ENCODE results near the gene NOC2L. TPM values are rescaled to one million over a fixed set of nuclear protein-coding genes. Genes with fewer than 3 reads are reported as not detected.

Gene NOC2L
- total RNA-seq, 1 donor from 2014 or later, result 73.9 TPM

DNA sequence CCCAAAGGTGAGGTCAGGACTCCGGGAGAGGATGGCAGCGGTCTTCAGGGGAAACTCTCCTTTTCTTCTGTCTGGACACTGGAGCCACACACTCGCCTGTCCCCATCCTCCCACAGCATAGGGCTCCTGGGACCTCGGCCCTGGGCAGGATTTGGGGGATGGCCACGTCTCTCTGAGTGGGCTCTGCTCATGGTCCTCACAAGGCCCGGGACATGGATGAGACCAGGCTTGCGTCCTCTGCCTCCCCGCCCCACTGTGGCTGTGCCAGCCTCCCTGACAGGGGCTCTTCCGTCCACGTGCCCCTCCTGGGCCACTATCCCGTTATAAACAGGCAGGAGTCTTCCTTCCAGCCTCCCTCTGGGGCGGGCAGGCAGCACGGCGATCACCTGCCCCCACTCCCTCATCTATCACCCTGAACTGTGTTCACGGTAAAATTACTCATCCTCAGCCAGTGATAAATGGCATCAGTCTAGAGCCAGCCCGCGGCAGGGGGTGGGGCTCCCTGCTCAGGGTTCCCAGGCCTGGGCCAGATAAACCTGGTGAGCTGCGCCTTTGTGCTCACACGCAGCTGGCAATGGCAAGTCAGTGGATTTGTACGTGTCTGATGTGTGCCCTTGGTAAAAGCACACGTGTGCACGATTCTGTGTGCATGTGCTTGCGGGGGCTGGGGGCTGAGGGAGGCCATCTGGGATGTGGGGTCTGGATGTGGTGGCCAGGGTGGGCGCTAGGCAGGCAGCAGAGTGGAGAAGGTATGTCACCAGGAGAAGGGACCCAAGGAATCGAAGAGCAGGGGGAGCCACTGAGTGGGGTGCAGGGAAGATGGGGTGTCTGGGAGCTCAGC, 48.0 kb downstream of the NOC2L start:
- H3K4me3 ChIP-seq (ENCODE audit: low read depth, low read length), result no peak overlapping the region
- TF ChIP-seq, protein P1, sequence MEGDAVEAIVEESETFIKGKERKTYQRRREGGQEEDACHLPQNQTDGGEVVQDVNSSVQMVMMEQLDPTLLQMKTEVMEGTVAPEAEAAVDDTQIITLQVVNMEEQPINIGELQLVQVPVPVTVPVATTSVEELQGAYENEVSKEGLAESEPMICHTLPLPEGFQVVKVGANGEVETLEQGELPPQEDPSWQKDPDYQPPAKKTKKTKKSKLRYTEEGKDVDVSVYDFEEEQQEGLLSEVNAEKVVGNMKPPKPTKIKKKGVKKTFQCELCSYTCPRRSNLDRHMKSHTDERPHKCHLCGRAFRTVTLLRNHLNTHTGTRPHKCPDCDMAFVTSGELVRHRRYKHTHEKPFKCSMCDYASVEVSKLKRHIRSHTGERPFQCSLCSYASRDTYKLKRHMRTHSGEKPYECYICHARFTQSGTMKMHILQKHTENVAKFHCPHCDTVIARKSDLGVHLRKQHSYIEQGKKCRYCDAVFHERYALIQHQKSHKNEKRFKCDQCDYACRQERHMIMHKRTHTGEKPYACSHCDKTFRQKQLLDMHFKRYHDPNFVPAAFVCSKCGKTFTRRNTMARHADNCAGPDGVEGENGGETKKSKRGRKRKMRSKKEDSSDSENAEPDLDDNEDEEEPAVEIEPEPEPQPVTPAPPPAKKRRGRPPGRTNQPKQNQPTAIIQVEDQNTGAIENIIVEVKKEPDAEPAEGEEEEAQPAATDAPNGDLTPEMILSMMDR (conservative IDR thresholded peaks at IDR 0.05; ENCODE audit: low read depth, low read length), result no peak
- DNase-seq (ENCODE audit: low read depth), result no peak

GRCh38 chr1:910311-910880, 48.7 kb downstream of the NOC2L start:
- H3K4me3 ChIP-seq (ENCODE audit: low read depth, low read length), result no peak overlapping the region
- TF ChIP-seq, protein P1 (conservative IDR thresholded peaks at IDR 0.05; ENCODE audit: low read depth, low read length), result no peak
- no peak for DNase-seq (ENCODE audit: low read depth)

DNA sequence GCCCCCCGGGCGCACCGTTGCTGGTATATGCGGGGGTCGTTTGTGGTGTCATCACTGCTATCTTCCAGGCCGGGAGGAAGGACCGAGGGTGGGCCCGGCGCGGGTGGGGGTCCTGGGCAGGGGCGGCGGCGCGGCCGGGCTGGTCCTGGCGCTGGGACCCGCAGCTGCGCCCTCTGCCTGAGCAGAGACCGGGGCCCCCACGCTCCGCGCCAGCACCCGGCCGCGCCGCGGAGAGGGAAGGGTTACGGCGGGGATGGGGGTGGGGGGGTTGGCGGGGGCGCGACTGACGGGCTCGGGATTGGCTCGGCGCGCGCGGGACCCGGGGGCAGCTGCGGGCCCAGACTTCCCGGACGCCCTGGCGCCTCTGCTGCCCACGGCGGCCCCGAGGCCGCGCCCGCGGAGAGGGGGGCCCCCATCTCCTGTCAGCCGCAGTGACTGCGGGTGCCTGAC, 49.2 kb downstream of the NOC2L start:
- no peak for DNase-seq (ENCODE audit: low read depth)
- no peak overlapping the region for H3K4me3 ChIP-seq (ENCODE audit: low read depth, low read length)
- TF ChIP-seq, protein P1 (conservative IDR thresholded peaks at IDR 0.05; ENCODE audit: low read depth, low read length), result no peak

DNA sequence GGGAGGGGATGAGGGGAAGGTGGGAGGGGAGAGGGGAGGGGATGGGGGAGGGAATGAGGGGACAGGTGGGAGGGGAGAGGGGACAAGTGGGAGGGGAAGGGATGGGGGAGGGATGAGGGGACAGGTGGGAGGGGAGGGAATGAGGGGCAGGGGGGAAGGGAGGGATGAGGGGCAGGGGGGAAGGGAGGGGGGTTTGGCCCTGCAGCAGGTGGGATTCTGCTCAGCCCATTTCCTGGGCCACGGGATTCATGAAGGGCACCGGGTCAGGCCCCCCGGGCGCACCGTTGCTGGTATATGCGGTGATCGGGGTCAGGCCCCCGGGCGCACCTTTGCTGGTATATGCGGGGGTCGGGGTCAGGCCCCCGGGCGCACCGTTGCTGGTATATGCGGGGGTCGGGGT, 50.4 kb downstream of the NOC2L start:
- DNase-seq (ENCODE audit: low read depth), result no peak
- H3K4me3 ChIP-seq (ENCODE audit: low read depth, low read length), result no peak overlapping the region
- TF ChIP-seq, protein P1 (conservative IDR thresholded peaks at IDR 0.05; ENCODE audit: low read depth, low read length), result no peak

DNA sequence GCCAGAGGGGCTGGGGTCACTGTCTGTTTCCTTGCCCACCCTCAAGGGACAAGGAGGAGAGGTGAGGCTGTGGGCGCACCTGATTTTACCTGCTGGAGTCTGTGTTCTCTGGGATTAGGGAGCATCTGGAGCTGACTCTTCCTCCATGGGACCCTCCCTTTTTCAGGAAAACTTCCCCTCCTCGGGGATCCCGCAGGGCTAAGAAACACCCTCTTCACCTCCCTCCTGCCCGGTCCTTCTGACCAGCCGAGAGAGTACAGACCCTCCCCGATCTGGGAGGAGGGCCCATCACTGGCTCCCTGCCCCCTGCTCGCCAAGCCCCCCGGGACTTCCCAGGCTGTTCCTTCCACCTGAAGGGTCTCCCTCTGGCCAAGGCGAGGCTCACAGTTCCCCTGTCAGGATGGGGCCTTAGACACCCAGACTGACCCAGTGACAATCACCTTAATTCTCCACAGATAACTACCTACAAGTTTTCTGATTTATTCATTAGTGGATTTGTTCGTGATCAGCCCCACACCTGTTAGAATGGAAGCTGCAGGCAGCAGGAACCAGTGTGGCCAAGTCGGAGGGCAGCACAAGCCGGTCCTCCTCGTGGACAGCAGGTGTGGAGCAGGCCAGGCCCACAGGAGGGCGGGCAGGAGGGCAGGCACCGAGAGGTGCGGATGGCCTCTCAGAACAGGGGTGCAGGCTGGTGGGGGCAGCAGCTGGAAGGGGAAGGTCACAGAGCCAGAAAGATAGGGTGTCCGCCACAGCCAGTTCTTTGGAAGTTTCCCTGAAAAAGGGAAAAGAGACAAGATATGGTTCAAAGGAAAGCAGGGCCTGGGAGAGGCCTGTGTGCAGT, 51.2 kb downstream of the NOC2L start:
- H3K4me3 ChIP-seq (ENCODE audit: low read depth, low read length), result no peak overlapping the region
- TF ChIP-seq, protein P1 (conservative IDR thresholded peaks at IDR 0.05; ENCODE audit: low read depth, low read length), result no peak
- DNase-seq (ENCODE audit: low read depth), result no peak

DNA sequence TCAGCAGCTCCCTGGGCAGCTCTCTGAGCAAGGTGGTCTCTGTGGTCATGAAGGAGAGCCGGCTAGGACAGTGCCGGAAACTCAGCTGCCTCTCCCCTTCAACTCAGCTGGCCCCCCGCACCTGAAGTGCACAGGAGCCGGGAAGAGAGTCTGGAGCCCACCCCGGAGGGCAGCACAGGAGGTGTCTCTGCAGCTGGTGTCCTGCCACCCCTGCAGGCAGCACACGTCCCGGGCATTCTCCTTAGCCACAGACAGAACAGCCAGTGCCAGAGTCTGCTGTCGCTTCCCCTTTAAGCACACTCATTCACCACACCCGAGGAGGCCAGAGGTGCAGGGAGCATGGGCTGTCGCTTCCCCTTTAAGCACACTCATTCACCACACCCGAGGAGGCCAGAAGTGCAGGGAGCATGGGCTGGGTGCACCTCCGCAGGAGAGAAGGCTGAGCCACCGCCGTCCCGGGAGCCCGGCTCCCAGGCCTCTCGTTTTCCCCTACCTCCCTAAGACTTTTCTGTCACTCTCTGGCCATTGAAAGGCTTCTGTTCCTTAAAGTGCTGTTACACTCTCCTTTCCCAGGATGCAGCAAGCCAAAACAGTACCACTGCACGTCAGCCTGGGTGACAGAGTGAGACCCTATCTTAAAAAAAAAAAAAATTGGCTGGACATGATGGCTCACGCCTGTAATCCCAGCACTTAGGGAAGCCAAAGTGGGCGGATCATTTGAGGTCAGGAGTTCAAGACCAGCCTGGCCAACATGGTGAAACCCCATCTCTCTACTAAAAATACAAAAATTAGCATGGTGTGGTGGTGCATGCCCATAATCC, 52.2 kb downstream of the NOC2L start:
- TF ChIP-seq, protein P1 (conservative IDR thresholded peaks at IDR 0.05; ENCODE audit: low read depth, low read length), result no peak
- no peak overlapping the region for H3K4me3 ChIP-seq (ENCODE audit: low read depth, low read length)
- no peak for DNase-seq (ENCODE audit: low read depth)

Measured in epithelial cell of proximal tubule (primary cell).